NCI-H2227 treated with DMSO at 0.1 percent for 48 hours (cell line): Measurements from ENCODE around the gene TMEM150A.
"Not testable (repeated sequence)": the region's sequence is repeated elsewhere in the genome, so short reads cannot be mapped to it uniquely, and the experiment has no call there.

Experiments used
- DNase-seq: peaks from one replicate; lab custom pipeline; 2025; lab: John Stamatoyannopoulos, UW

TMEM150A gene

DNA sequence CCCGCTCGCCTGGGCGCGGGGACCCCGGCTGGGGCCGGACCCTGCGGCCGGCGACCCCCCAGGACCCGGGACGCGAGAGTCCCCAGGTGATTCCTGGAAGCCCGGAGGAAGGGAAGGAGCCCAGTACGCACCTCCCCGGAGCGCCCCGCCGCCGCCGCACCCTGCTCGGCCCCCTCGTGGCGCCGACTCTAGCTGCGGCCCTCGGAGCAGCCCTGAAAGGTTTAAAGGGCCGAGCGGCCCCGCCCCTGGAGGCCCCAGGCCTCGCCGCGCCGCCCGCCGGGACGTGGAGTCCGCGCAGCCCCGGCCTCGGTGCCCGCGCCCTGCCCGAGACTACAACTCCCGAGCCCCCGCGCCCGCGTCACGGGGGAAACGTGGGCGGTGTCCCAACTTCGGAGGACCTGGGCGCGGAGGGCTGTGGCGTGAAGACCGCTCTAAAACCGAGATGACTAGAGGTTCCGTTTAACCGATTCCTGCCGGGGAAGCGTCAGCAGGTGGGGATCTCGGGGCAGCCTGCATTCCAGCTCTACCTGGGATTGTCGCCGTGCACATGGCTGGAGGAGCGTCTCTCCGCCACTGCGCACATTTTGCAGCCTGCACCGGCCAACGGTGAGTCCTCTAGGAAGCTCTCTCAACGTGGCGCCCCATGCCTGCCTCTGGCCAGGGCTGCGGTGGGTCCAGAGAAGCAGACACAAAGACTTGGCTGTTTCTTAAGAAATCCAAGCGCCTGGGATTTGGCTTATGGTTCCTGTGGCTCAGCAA, at the start of gene TMEM150A:
TMEM150A (minus strand) TSS at position 223 of the 759 bp plus-strand sequence. CDS start 750 bp downstream, outside the sequence.
- peak; percentile 87 for DNase-seq

DNA sequence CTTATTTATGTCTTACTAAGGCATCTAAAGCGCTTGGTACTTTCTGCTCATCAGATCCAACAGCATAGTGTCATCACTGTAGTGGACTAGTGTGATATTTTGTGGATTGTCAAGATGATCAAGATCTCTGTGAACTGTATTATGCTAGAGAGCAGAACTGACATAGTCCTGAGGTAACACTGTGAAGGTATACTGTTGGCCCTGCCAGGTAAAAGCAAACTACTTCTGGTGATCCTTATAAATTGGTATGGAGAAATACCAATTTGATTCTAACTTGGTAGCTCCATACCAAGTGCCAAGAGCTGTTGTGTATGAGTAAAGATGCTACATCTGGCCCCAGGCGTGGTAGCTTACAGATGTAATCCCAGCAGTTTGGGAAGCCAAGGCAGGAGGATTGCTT, 49.6 kb upstream of the TMEM150A start:
- no peak for DNase-seq

GRCh38 chr2:85651097-85651496, 48.6 kb upstream of the TMEM150A start:
- no peak for DNase-seq

GRCh38 chr2:85650456-85650855, 48.0 kb upstream of the TMEM150A start:
- no peak for DNase-seq

GRCh38 chr2:85649201-85650190, 47.0 kb upstream of the TMEM150A start:
- no peak for DNase-seq

DNA sequence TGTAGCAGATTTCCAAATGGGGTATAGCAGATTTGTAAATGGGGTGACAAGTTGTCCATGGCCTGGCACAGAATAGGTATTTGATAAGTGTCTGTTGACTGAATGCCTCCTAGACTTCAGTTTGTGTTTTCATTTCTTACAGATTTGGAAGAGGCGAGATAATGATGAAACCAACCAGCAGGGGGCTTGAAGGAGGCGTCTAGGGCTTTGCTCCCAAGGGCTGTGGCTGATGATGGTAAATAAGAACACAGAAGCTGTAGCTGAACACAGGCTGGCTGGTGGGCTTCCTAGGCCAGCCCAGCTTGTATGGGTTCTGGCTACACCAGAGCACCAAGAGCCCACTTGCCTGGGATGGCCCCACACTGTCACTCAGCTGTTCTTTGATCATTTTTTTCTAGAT, 46.1 kb upstream of the TMEM150A start:
- DNase-seq: no peak

- no peak for DNase-seq
Measured at GRCh38 chr2:85647823-85648526, 45.5 kb upstream of the TMEM150A start.

GRCh38 chr2:85646166-85646565, 43.7 kb upstream of the TMEM150A start:
- DNase-seq: no peak

DNA sequence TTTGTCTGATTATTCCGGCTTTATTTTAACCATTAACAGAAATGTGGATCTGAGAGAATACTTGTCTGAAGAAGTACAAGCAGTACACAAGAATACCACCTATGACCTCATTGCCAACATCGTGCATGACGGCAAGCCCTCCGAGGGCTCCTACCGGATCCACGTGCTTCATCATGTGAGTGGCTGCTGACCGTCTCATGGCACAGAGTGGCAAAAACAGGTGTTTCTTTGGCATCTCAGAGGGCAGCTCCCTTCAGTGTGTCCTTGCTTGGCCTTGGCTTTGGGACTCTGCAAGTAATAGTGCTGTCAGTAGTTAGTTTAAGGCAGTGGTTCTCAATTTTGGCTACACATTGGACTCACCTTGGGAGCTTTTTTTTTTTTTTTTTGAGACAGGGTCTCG, 42.4 kb upstream of the TMEM150A start:
- DNase-seq: no peak

DNA sequence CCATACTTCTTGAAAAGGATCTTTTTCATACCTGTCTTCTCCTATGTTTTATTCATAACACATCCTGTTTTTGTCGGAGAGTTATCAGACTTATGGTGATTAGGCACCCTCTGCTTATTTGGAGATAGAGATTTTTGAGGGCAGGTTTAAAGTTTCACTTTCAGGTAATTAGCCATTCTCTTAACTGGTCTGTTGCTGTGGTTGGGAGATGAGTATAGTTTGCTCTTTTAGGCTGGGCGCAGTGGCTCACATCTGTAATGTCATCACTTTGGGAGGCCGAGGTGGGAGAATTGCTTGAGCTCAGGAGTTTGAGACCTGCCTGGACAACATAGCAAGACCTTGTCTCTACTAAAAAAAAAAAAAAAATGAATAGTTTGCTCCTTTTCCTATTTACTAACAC, 40.2 kb upstream of the TMEM150A start:
- no peak for DNase-seq

DNA sequence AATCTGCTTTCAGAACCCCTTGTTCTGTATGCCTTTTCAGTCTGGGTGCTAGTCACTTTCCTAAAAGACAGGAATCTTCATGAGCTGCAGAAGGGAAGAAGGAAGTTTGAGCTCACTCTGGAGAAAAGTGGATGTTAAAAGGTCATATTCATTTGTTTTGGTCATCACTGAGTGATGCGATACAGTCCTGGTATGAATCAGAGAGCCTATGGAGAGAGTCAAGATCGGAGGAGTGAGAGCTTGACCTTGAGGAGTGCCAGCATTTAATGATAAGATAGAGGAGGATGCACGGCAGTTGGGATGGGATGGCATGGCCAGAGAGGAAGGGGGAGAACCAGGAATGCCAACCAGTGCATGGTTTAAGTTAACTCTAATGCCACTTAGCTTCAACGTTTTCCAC, 33.1 kb upstream of the TMEM150A start:
- DNase-seq: no peak

DNA sequence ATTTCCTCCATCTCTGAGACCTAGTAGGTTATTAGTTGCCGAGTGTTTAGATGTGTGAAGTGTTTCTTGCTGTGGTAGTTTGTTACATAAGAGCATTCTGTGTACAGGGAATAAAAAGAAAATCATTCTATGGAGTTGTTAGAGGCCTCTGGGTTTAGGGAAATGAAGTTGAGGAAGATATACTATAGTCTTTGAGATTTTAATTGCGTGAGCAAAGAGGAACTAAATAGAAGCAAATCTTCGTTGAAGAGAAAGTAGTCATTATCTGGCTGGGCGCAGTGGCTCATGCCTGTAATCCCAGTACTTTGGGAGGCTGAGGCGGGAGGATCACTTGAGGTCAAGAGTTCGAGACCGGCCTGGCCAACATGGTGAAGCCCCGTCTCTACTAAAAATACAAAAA, 32.5 kb upstream of the TMEM150A start:
- no peak for DNase-seq

DNA sequence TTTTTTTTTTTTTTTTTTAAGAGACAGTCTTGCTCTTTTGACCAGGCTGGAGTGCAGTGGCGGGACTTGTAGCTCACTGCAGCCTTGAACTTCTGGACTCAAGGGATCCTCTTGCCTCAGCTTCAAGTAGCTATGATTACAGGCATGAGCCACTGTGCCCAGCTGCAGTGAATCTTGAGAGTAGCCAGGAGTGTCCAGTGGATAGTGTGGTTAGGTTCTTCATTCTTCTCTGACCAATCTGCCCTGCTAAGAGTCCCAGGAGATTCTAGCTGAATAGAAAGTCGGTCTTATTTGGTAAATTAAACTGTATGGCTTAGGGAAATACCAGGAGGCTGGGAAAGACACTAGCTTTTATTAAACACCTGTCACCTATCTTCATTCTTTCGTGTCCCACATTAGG, 28.8 kb upstream of the TMEM150A start:
- no peak for DNase-seq

DNA sequence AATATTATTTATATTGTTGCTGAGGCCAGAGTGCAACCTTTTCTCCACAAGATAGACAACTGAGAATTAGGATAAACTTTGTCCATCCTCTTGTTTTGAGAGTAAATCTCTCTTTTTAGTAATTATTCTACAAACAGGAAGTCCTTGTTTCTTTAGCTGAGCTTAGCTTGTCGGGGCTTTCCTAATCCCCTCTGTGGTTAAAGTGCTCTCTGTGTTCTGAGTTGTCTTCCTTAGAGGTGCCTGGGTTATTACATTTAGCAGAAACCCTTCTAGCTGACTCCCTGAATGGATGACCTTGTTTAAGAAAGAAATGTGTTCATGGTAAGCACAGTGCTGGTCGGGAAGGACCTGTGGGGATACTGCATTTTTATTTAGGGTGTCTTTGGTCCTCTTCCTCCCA, 26.2 kb upstream of the TMEM150A start:
- no peak for DNase-seq

- no peak for DNase-seq
Measured at GRCh38 chr2:85623991-85624390, 21.5 kb upstream of the TMEM150A start.

DNA sequence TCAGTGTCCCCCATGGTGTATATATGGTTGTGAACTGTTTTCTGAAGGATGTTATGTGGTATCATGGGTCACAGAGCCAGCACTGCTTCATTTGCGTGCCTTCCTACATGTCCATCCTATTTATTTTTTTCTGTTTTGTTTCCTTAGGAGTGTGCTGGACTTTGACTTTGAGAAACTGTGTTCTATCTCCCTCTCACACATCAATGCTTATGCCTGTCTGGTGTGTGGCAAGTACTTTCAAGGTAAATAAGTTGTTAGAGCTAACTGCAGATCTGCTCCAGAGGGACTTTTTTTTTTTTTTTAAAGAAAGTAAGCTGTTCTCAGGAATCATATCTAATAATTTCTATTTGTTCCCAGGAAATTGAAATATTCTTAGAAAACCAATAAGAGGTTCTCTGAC, 18.8 kb upstream of the TMEM150A start:
- no peak for DNase-seq

DNA sequence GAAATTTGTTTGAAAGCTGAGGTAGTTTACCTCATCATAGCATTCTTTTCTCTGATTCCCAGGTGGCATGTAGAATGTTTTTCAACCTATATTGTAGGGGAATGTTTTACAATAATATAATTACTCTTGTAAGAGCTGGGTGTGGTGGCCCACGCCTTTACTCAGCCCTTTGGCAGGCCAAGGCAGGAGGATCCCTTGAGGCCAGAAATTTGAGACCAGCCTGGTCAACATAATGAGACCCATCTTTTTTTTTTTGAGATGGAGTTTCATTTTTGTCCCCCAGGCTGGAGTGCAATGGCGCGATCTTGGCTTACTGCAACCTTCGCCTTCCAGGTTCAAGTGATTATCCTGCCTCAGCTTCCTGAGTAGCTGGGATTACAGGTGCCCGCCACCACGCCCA, 17.1 kb upstream of the TMEM150A start:
- DNase-seq: no peak

GRCh38 chr2:85617723-85618122, 15.2 kb upstream of the TMEM150A start:
- DNase-seq: not testable (repeated sequence)

GRCh38 chr2:85615413-85615728, 12.9 kb upstream of the TMEM150A start:
- no peak for DNase-seq

GRCh38 chr2:85614757-85615156, 12.3 kb upstream of the TMEM150A start:
- not testable (repeated sequence) for DNase-seq

DNA sequence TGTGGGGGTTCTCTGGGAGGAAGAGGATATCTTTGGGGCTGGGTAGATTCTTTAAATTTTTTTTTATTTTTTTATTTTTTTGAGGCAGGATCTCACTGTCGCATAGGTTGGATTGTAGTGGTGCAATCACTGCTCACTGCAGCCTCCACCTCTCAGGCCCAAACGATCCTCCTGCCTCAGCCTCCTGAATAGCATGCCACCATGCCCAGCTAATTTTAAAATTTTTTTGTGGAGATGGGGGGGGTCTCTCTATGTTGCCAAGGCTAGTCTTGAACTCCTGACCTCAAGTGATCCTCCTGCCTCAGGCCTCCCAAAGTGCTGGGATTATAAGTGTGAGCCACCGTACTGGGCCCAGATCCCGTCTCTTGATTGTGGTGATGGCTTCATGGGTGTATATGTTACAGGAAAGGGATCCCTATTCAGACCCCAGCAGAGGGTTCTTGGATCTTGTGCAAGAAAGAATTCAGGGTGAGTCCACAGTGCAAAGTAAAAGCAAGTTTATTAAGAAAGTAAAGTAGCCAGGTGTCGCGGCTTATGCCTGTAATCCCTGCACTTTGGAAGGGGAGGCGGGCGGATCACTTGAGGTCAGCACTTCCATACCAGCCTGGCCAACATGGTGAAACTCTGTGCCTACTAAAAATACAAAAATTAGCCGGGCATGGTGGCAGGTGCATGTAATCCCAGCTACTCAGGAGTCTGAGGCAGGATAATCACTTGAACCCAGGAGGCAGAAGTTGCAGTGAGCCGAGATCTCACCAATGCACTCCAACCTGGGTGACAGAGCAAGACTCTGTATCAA, 11.4 kb upstream of the TMEM150A start:
- DNase-seq: no peak
